ACHN (cell line): ENCODE measurements around the gene CACNA1E.
"Not testable (repeated sequence)": the region's sequence is repeated elsewhere in the genome, so short reads cannot be mapped to it uniquely, and the experiment has no call there.

Experiments
- DNase-seq: peaks from one replicate; pipeline ENCODE4 v3.0.0-alpha.2; 2015
- in situ Hi-C: cut with HindIII; loops from 2 replicates; pipeline ENCODE4 v1.10.0; 2017; ENCODE audit warnings: low sequenced_read_pairs, low pct_ligation_motif_present, low pct_unique_long_range_greater_than_20kb

CACNA1E gene

GRCh38 chr1:181804989-181805388 lies 321.7 kb downstream of the CACNA1E start:
- in situ Hi-C loops = no loop called here

DNA sequence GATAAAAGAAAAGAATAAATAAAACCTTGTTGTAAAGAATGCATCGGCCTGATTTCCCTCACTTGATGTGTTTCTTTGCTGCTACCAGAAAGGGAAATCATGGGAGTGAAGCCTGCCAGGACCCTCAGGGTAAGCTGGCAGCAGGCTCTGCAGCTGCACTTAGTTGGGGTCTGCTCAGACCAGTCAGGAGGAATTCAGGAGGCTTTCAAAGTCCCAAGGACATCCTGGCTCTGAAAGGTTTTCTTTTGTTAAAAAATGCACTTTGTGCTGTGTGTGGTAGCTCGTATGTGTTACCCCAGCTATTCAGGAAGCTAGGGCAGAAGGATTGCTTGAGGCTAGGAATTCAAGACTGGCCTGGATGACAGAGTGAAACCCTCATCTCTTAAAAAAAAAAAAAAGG lies 323.4 kb downstream of the CACNA1E start:
- in situ Hi-C loops = no loop called here
- DNase-seq = no peak

More at GRCh38 chr1:181804989-181805388, 321.7 kb downstream of the CACNA1E start:
- DNase-seq = no peak

GRCh38 chr1:181807251-181807650 lies 323.9 kb downstream of the CACNA1E start:
- in situ Hi-C loops = no loop called here
- no peak for DNase-seq

DNA sequence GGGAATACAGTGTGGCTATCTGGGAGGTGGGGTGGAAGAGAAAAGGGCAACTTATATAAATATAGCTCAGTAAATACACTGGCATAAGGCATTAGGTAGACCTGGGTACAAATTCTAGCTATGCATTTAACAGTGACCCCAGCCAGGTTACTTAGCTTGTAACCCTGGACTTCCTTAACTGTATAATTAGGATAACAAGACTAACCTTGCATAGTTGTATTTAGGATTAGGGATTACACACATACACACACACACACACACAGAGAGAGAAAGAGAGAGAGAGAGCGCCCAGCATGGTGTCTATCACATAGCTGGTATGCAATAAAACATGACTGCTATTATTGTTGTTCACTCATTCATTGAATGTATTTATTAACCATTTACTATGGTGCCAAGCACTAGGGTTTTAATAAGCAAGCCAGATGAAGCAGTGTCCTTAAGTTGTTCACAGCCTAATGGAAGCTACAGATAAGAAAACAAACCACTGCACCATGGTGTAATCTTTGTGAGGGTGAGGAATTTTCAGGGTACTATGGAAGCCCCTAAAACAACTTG lies 326.8 kb downstream of the CACNA1E start:
- in situ Hi-C loops = no loop called here
- DNase-seq = no peak

- no peak for DNase-seq
- in situ Hi-C loops = no loop called here
Observed at GRCh38 chr1:181812208-181812607, 328.9 kb downstream of the CACNA1E start.

- in situ Hi-C loops = no loop called here
- DNase-seq = no peak
Observed at GRCh38 chr1:181813266-181813665, 329.9 kb downstream of the CACNA1E start.

DNA sequence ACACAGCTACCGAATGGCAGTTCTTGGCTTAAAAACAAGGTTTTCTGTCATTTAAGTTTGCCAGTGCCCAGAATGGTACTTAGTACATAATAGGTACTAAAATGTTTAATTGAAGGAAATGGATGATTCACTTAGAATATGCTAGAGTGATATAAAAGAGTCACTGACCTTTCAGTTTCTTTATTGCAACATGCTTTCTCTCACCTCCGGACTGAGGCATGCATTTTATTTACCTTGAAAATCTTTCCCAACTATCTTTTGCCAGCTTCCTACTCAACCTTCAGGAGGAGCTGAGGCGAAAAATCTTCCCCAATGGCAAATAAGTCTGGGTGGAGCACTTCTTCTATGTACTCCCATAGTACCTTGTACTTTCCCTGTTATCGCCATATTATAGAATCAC lies 333.3 kb downstream of the CACNA1E start:
- in situ Hi-C loops = no loop called here
- no peak for DNase-seq

DNA sequence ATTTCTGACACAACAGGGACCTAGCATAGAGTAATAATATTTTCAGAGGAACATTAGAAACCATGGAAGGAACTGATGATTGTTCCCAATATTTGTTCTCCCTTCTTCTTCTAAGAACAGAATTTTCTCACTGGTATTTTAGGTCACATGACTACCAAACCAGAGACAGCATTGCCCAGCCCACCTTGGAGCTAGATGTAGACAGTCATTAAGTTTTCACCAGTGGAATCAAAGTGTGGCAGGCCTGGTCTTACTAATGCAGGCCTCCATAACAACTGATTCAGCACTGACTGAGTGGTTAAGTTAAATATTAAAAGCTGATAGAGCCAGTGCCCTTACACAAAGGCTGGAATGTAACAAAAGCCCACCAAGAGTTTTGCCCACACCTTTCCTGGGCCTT lies 333.8 kb downstream of the CACNA1E start:
- in situ Hi-C loops = no loop called here
- DNase-seq = peak; percentile 24

- in situ Hi-C loops = no loop called here
- no peak for DNase-seq
Observed at GRCh38 chr1:181818459-181818858, 335.1 kb downstream of the CACNA1E start.

DNA sequence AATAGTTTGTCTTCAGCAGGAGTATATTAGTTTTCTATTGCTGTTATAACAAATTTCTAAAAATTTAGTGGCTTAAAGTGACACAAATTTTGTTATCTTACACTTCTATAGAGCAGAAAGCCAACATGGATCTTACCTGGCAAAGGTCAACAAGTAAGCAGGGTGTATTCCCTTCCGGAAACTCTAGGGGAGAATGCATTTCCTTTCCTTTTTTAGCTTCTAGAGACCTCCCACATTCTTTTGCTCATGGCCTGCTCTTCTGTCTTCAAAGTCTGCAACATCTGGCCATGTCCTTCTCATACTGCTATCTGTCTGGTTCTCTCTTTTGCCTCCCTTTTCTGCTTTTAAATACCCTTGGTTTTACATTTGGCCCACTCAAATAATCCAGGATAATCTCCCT lies 335.6 kb downstream of the CACNA1E start:
- no peak for DNase-seq

DNA sequence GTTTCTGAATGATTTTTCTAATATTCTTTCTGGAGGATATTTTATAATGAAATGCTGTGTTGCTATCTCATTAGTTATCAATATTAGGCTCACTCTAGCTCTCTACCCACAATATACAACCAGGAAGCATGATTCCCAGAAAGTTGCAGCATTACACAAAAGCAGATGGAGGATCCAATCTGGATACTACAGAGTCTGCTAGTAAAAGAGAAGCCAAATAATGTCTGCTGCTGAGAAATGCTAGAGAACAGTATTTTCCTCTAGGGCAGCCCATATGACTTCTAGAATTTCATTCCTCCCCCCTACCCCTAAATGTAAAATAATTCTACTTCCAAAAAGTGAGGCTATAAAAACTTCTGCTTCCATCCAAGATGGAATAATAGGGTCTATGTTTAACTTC lies 338.4 kb downstream of the CACNA1E start:
- in situ Hi-C loops = no loop called here
- DNase-seq = no peak

More for the DNA sequence above, 335.6 kb downstream of the CACNA1E start:
- in situ Hi-C loops = no loop called here

- in situ Hi-C loops, DNase-seq: not testable (repeated sequence)
Observed at GRCh38 chr1:181832173-181832880, 349.0 kb downstream of the CACNA1E start.

DNA sequence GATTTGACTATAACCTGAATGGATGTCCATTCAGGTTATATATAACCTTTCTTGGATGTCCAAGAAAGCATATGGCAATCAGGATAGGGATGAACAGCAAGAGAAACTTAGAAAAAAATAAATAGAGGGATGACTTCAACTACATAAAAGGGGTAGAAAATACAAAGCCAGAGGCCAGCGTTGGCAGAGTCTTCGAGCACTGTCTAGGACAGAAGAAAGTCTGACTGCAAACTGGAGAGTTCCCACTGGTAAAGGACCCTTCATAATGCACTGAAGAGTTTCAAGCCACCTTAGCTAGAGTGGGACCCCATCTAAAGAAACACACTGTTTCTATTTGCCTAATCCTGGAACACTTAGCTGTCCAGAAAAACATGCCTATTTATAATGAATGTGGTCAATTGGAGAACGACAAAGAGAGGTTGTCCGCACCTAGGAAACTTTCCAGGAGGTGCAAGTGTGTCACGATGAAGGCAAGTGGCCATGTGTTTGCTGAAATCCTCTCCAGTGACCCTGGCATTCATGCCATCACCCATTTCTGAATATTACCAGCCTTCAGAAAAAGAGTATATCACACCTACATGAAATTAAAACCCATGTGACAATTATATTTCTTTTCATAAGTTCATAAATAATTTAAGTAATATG lies 362.8 kb downstream of the CACNA1E start:
- DNase-seq = no peak
- in situ Hi-C loops = no loop called here

DNA sequence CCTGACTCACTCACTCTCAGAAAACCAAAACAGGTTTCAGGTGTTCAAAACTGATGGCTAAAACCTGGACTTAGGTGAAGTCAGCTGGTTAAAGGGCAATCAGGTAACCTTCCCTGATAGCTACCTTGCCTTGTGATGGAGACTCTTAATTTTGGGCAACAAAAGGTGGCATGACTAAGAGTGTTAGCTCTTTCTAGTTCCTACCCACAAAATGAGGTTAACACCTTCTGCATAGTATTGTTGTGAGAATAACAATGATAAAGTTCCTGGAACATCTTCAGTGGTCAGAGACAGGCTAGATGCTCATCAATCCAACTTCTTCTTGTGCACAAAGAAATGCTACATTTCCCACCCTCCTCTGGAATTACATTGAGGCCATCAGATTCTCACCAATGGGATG lies 363.4 kb downstream of the CACNA1E start:
- in situ Hi-C loops = no loop called here

GRCh38 chr1:181849071-181849470 lies 365.8 kb downstream of the CACNA1E start:
- no peak for DNase-seq
- in situ Hi-C loops = no loop called here

More for the DNA sequence above, 363.4 kb downstream of the CACNA1E start:
- no peak for DNase-seq

DNA sequence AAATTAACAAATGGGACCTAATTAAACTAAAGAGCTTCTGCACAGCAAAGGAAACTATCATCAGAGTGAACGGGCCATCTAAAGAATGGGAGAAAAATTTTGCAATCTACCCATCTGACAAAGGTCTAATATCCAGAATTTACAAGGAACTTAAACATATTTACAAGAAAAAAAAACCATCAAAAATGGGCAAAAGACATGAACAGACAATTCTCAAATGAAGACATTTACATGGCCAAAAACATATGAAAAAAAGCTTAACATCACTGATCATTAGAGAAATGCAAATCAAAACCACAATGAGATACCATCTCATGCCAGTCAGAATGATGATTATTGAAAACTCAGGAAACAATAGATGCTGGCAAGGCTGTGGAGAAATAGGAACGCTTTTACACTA lies 370.9 kb downstream of the CACNA1E start:
- in situ Hi-C loops, DNase-seq: not testable (repeated sequence)

- no peak for DNase-seq
- in situ Hi-C loops = no loop called here
Observed at GRCh38 chr1:181855380-181855779, 372.1 kb downstream of the CACNA1E start.
